ENCODE results near the gene OTX2.

The OTX2 gene

GRCh38 chr14:56810147-56810719 lies at the start of gene OTX2:
Gene OTX2 (minus strand): TSS chr14:56810479. CDS start chr14:56805456, 5,023 bp downstream.
- in situ Hi-C loops (cut with MboI; ENCODE audit: low sequenced_read_pairs) = no loop called here

GRCh38 chr14:56858422-56858821 lies 48.1 kb upstream of the OTX2 start:
- in situ Hi-C loops (cut with MboI; ENCODE audit: low sequenced_read_pairs) = no loop called here

DNA sequence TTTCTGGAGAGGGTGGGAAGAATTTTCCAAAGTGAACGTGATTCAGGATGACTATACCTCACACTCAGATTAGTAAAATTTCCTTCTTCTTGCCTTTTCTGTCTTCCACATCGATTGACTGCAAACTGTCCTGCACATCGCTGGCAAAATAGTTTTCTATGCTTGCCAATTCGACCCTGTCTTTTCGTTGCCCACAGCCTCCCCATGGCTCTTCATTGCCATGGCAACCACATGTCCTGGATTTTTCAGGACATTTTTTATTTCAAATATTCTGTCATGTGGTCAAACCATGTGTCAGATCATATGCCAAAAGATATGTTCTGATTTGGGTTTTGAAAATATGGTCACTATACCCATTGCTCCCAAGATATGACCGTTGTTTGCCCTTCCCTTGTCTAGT lies 46.9 kb upstream of the OTX2 start:
- in situ Hi-C loops (cut with MboI; ENCODE audit: low sequenced_read_pairs) = no loop called here

GRCh38 chr14:56855891-56856461 lies 45.7 kb upstream of the OTX2 start:
- in situ Hi-C loops (cut with MboI; ENCODE audit: low sequenced_read_pairs) = no loop called here

- in situ Hi-C loops (cut with MboI; ENCODE audit: low sequenced_read_pairs) = no loop called here
Observed at GRCh38 chr14:56854325-56854724, 44.0 kb upstream of the OTX2 start.

GRCh38 chr14:56846970-56847930 lies 37.0 kb upstream of the OTX2 start:
- in situ Hi-C loops (cut with MboI; ENCODE audit: low sequenced_read_pairs) = no loop called here

GRCh38 chr14:56844406-56845002 lies 34.2 kb upstream of the OTX2 start:
- in situ Hi-C loops (cut with MboI; ENCODE audit: low sequenced_read_pairs) = no loop called here

- in situ Hi-C loops (cut with MboI; ENCODE audit: low sequenced_read_pairs) = no loop called here
Observed at GRCh38 chr14:56841611-56842010, 31.3 kb upstream of the OTX2 start.

DNA sequence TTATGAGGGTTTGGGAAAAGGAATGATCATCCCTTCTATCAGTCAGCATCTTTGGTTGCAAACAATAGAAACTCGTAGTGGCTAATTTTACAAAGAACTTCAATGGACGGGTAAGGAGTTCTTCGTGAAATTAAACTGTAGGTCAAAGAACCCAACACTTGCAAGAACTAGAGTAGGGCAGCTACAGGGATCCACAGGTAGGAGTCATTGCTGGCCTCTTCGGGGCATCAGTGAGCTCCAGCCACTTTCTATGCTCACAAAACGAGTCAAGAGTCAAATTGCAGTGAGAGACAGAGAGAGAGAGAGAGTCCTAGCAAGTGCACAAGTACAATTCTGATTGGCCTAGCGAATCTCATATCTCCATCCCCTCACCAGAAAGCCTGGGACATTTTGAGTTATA lies 29.9 kb upstream of the OTX2 start:
- in situ Hi-C loops (cut with MboI; ENCODE audit: low sequenced_read_pairs) = no loop called here

DNA sequence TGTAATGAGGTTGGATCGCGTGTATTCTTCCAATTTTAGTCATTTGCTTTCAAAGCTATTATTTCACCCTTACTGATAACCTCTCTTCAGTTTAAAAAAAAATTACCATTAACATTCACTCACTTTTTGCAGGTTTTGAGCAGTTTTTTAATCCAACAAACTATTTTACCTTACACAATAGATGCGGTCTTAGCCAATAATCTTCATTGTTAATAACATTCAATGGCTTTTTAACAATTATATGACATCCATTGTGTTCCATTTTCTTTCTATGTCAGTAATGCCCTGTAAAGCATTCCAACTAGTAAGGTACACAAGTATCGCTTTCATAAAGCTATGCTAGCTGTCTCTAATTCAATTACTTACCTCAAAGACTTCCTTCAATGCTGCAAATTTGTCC lies 18.9 kb upstream of the OTX2 start:
- in situ Hi-C loops (cut with MboI; ENCODE audit: low sequenced_read_pairs) = no loop called here

DNA sequence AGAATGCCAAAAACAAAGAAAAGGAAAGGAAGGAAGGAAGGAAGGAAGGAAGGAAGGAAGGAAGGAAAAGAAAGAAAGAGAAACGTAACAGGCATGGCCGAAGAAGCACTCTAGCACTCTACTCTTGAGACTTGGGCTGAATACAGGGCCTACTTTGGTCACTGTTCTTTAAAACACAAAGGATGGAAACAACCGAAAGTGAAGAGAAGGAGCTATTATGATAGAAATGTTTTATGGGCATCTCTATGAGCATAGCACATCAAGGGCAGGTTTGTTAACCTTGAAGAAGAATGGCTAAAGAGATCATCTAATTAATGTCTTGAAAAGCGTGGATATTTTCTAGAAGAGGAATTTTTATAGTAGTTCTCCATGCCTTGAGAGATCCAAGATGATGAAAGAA lies 15.9 kb upstream of the OTX2 start:
- in situ Hi-C loops (cut with MboI; ENCODE audit: low sequenced_read_pairs) = no loop called here

DNA sequence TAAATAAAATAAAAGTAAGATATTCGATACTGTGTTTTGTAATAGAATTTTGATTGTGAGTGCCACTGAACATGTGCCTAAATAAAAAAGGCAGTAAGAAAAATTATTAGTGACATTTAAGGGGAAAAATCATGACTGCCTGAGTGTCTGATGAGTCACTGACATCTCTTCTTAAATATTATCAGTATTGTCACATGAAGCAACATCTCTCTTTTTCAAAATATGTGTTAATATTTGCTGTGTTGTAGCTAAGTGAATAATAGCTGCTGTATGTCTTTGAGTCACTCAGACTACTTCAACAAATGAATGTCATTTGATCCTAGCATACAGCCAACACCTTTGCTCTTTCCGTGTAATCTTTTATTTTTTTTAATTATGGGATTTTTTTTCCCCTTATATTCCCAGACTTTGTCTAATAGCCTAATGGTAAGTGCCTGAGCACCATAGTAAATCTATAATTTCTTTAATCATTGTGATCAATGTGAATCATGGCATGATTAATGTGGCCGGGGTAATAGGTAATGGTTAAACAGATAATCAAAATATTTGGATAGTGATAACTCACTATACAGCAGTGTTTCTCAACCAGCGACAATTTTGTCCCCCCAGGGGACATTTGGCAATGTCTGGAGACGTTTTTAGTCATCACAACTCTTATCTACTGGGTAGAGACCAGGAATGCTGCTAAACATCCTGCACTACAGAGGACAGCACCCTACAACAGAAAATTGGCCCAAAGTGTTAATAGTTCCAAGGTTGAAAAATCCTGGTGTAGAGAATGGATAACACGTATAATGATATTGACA lies 11.7 kb upstream of the OTX2 start:
- in situ Hi-C loops (cut with MboI; ENCODE audit: low sequenced_read_pairs) = no loop called here

DNA sequence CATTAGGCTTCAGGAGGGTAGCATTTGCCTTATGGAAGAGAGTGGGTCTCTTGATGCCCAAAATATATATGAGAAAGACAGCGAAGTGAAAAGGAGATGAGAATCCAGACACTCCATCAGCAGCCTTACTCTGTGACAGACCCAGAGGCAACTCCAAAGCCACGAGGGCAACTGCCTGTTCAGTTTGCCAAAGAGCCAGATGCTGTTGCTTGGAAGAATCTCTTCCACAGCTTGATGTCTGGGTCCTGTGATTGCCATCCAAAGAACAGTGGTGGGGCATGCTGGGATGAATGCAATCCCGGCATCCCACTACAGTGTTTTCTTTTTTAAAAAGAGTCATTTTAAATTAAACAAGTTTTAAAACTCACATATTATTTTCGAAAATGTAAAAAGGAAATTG lies 10.9 kb upstream of the OTX2 start:
- in situ Hi-C loops (cut with MboI; ENCODE audit: low sequenced_read_pairs) = no loop called here

GRCh38 chr14:56817396-56817921 lies 7.2 kb upstream of the OTX2 start:
- in situ Hi-C loops (cut with MboI; ENCODE audit: low sequenced_read_pairs) = no loop called here

DNA sequence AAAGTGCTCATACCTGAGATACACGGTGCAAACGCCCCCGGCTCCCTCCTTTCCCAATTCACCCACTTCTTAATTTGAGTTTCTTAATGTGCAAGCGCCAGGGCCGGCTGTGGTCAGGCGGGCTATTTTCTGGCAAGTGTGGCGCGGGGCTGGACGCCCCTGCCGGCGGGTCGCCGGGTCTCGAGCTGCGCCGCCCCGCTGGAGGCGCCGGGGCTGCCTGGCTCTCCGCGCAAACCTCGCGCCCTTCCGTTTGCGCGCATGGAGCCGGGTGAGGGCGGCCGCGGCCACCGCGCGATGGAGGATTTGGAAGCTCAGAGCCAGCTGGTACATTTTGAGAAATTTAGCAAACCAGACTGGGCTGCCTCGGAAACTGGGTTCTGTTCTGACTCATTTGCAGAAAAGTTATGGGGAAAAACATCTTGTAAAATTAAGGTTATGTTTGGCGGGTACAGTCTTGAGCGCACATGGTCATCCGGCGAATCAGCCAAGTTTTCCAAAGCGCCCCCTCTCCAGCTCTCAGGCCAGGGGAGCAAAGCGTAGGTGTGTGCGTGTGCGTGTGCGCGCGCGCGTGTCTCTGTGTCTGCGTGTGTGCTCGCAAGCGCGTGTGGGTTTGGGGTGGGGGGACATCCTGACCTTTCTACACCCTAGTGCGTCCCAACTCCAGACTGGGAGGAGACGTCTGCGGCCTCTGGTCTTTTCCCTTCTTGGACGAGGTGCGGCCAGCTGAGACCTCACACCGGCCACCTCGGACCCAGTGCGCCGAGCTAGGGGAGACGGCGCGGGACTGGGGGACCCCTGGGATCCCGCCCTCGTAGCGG lies 6.5 kb upstream of the OTX2 start:
- in situ Hi-C loops (cut with MboI; ENCODE audit: low sequenced_read_pairs) = no loop called here

DNA sequence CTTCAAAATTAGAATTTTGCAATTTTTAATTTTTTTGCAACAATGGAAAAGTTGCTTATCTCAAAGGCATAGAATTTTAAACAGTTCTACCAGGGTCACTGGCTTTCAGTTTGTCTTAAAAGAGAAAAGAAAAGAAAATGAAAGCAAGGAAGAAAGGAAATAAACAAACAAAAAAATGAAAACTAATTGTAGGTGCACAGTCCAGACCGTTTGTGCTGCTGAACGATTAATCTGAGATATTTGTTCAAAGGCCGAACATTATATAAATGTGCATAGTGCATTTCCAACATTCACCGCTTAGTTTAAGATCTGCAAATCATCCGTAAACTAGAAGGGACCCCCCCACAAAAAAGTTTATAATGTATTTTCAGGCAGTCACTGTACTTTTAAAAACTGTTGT lies 5.5 kb upstream of the OTX2 start:
- in situ Hi-C loops (cut with MboI; ENCODE audit: low sequenced_read_pairs) = no loop called here

DNA sequence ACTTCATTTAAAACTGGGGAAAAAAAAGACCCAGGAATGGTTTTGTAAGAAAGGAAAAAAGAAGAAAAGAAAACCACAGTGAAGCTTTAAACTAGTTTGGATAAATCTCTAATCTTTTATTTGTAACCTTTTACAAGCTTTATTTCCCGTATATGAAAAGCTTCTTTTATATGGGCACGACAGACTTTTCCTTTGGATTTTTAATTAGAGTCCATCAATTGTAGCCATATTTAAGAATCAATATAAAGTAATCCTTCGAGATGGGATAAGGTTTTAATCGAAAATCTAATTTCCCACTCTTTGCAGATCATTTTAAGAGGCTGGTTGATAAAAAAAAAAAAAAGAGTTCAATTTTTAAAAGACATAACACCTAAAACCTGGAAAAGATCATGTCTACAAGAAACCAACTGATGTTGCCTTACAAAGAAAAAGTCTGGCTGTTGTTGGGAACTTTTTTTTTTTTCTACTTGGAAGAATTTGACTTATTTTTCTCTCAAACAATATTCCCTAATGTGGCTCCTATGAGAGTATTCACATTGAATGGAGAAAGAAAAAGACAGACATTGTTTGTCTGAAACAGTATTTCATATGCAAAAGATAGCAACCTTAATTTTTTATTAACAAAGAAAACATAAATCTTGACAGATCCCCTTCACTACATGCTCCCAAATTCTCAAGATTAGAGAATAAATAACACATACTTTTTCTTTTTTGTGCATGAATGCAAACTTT lies 4.9 kb upstream of the OTX2 start:
- in situ Hi-C loops (cut with MboI; ENCODE audit: low sequenced_read_pairs) = no loop called here

GRCh38 chr14:56814519-56814959 lies 4.3 kb upstream of the OTX2 start:
- in situ Hi-C loops (cut with MboI; ENCODE audit: low sequenced_read_pairs) = no loop called here

- in situ Hi-C loops (cut with MboI; ENCODE audit: low sequenced_read_pairs) = no loop called here
Observed at GRCh38 chr14:56813143-56813551, 2.9 kb upstream of the OTX2 start.

Measured in HL-60/S4 (cell line).